SIG-M5 (cell line): ENCODE data around the gene MEGF11.

Experiments used
- DNase-seq: peaks from one replicate; lab custom pipeline; 2025; lab: John Stamatoyannopoulos, UW

The MEGF11 gene

GRCh38 chr15:66215811-66216210 lies 37.7 kb downstream of the MEGF11 start:
- DNase-seq, result no peak

DNA sequence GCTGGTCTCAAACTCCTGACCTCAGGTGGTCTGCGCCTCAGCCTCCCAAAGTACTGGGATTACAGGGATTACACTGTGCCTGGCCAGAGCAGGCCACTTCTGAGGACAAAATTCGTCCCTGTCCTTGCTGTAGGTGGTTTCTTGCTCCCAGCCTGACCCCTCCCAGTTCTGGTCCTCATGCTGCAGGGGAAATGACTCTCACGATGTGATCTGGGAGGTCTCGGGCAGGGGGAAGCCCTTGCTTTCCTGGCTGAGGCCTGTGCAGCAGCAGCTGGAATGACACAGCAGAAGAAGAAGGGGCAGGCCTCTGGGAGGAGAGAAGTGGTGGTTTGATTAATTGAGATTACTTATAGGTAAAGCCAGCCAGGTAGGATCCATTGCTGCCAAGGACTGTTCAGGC lies 39.3 kb downstream of the MEGF11 start:
- no peak for DNase-seq

DNA sequence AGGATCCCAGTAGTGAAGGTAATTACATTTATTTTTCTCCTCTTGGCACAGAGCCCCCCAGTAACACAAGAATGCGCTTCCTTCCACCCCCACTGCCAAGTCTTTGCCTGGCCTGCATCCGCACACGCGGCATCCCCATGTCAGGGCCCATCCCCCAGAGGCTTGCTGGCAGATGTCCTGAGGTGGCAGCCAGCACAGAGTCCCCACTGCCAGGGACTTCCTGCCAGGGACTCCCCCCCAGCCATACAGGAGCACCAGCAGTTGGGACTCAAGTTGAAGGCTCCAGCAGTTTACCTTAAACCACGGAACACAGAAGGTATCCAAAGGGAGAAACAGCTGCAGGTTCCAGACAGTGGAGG lies 41.0 kb downstream of the MEGF11 start:
- no peak for DNase-seq

DNA sequence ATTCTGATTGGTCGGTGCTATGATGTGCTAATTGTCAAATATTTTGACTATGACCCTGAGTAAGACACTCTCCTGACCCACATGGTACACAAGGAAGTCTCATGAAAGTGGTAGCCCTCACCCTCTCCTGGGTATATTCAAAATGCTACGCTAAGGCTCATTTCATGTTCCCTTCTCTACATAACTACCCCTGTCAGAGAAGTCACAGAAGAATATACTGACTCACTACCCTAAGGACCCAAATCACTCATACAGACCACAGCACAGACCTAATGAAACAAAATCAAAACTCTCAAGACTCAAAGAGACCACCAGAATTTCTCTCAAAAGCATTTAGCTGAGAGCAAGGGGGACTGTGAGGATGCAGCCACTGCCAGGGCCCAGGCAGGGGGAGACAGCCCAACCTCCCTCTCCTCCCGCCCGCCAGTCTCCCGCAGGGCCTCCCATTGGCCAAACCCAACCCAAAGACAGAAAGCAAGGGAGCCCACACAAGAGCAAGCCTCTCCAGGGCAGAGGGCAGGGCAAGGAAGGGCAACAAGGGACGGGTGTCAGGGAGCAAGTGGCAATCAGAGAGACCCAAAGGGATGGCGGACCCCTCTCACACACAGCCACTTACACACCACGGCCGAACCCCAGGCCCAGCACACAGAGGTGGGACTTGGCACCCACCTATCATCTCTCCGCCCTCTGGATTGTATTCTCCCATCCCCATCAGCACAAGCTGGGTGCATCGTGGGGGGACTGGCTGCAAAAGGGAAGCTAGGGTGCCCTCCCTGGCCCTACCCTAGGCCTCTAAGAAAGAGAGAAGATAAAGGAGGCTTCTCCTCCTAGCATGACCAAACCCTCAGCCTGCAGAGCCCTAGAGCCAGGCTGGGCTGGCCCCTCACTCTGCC lies 41.6 kb downstream of the MEGF11 start:
- DNase-seq, result no peak

DNA sequence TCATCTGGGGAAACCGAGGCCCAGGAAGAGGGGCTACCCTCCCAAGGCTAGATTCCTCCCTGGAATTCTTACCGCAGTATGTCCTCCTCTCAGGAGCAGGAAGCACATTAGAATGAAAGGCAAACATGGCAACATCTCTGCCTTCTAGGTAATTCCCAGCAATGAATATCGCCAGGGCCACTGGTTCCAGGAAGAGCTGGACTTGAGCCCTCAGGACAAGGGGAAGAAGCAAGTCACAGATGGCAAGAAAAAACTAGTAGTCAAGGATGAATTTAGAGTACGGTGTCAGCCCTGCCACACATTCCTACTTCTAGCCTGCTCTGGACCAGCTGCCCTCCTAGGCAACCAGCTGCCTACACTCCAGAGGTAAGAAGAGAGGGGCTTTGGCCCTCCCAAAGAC lies 42.9 kb downstream of the MEGF11 start:
- DNase-seq, result no peak

- DNase-seq, result no peak
Measured at GRCh38 chr15:66198757-66199156, 54.8 kb downstream of the MEGF11 start.

DNA sequence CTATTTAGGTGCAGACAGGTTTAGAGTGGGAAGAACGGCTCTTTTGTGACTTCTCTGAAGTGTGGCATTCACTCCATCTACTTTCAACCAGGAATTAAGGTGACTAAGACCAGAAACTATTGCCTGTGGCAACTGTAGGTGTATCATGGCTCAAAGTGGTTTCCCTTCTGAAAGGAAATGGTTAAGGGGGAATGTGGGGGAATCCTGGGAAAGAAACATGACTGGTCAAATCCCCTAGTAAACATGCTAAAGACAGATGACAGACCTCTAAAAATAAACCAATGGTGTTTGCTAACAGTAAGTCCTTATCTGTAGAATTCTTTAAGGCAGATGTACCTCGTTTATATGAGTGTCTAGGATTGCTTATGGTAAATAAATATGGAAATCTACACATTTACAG lies 56.9 kb downstream of the MEGF11 start:
- no peak for DNase-seq

GRCh38 chr15:66195621-66196230 lies 57.8 kb downstream of the MEGF11 start:
- DNase-seq, result no peak

DNA sequence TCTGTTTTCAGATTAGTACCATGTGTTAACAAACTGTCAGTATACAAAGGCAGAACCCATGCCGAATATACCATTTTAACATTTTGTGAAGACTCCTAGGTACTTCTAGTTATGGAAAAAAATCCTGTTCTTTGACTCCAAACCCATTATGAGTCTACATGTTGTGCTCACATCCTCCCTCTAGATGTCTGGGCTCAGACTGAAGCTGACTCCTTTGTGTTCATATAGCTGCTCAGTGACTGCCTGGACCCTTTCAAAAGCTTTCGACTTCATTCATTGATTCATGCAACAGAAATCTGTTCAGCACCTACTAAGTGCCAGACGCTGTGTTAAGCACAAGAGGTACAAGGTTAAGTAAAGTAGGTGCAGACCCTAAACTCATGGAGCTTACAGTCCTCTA lies 60.5 kb downstream of the MEGF11 start:
- DNase-seq, result no peak

DNA sequence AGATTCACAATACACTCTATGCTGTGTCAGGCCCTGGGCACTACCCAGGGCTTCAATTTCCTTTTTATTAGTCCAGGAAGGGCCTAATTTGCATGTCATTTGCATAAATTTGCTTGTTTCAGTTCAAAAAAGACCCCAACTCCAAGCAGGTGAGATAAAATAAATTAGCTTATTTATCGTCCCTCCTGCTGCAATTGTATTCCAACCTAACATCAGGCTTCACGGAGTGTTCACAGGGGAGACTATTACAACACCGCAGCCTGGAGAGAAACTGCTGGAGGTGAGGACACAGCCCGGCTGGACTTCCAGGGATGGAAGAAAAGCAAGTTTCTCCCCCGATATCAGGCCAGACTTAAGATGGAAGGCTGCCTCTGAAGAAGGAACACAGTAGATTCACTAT lies 62.8 kb downstream of the MEGF11 start:
- no peak for DNase-seq

DNA sequence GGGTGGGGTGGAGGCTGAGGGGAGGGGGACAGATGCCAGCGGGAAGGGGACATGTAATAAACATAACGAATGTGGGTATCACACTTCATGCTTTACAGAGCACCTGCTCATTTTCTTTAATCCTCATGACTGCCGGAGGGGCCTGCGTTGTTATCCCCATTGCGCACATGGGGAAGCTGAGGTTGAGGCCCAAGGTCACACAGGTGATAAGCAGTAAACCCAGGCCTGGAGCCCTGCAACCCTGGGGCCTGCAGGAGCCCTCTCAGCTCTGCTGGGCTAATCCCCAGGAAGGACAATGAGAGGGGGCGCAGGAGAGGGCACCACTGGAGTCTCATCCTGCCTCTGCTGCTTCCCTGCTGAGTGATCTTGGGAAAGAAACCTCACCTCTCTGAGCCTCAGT lies 64.3 kb downstream of the MEGF11 start:
- no peak for DNase-seq

DNA sequence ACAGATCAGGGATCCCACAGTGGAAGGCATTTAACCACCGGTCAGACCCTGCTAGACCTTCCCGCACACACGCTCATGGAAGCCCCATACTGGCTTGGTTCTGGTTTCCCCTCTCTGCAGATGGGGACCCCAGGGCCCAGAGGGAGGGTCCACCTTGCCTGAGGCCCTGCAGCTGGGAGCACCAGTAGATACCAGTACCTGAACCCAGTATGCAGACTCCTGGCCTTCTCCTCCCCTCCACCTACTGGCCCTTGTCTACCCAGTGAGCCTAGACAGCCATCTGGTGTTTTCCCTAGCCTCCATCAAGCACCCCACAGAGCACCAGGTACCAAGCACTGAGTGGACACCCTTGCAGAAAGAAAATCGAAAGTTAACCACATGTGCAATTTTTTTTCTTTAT lies 65.1 kb downstream of the MEGF11 start:
- DNase-seq, result no peak

- DNase-seq, result no peak
Measured at GRCh38 chr15:66187271-66187670, 66.3 kb downstream of the MEGF11 start.

DNA sequence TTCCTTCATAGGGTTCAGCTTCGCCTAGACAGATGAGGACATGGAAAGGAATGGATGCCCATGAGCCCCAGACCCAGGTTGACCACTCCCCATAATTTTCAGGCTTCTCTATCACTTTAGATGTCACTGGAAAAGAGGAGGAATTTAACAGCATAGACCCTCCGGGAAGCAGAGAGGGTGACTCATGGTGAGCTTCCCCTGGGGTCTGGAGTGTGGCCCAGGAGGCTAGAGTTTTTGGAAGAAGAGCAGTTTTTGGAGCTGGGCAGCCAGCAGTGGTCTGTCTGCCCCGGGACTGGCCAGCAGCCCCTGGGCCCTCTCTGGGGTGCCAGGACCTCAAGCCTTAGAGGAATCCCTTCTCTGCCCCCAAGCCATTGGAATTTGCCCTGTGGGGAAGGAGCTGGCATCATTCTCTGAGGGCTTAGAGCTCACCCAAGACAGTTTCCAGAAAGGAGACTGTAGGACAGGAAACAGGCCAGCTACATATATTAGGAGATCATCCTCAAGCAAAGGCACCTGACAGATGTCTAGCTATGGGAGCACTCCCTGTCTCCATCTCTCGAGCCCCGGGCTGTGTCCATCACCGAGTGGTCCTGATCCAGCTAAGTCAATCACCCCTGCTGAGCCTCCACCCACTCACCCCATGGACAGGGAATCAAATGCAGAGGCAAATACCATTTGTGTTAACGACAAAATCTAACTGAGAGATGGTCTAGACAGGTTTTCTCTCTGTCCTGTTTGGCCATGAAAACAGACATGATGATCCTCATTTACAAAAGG lies 67.3 kb downstream of the MEGF11 start:
- no peak for DNase-seq

- DNase-seq, result no peak
Measured at GRCh38 chr15:66184936-66185790, 68.4 kb downstream of the MEGF11 start.

DNA sequence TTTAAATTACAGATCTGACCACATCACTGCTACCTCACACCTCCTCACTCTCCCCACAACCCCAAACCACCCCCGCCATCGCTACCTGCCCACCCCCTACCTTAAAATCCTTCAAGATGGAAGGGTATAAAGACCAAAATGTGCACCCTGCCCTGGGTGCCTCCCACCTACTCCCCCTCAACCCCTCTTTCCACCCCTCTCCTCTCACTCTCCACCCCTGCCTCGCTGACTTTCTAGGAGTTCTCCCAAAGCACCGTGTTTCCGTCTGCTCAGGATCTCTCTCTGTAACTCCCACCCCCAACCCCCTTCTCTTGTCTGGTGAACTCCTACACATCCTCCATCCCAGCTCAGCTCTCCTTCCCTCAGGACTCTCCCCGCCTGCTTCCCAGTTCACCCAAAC lies 69.1 kb downstream of the MEGF11 start:
- no peak for DNase-seq

DNA sequence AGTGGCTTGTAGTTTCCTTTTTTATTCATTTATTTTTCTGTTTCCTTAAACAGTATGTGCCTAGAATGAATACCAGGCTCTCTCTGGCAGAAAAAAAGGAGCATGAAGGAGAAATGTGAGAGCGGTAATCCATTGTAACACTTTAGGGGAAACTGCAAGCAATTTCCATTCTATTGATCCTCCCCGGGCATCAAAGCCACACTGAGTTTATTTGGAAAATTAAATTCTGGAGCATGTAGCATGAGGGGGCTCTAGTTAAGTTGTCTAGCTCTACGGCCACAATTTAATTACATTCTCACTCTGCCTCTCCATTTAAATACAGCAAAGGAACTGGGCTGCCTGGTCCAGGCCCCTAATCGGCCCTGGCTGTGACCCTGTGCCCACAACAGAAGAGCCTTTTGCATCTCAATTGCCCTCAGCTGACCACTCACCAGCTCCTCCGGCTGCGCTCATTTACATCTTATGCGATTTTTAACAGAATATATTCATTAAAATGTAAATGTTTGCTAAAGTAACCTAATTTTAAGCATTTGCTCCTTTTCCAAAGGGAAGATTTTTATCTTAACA lies 72.9 kb downstream of the MEGF11 start:
- no peak for DNase-seq

- no peak for DNase-seq
Measured at GRCh38 chr15:66178531-66178910, 75.0 kb downstream of the MEGF11 start.

DNA sequence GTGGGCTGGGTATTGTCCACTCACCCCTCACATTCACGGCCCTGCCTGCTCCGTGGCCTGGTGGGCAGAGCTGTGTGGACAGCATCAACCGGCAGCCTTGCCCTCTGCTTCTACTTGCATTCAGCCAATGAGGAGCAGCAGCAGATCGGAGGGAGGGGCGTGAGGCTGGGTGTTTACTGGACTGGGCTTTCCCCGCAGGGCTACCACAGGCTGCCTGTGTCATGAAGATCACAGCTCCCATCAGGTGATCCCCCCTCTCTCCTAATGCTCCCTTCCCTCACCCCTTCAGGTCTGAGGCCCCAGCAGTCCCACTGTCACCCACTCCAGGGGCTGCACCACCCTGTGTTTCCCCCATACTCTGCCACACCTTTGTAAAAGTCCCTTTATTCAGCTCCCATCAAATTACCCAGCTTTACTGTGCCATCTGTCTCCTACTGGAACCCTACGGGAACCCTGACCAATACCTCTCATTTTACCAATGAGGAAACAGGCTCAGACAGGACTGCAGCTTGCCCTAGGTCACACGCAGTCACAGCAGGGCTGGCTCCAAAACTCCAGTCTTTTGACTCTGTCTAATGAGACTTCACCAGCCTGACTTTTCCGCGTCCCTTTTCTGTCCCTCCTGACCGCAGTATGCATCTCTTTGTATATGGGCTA lies 81.1 kb downstream of the MEGF11 start:
- no peak for DNase-seq

GRCh38 chr15:66171841-66172240 lies 81.7 kb downstream of the MEGF11 start:
- DNase-seq, result no peak

DNA sequence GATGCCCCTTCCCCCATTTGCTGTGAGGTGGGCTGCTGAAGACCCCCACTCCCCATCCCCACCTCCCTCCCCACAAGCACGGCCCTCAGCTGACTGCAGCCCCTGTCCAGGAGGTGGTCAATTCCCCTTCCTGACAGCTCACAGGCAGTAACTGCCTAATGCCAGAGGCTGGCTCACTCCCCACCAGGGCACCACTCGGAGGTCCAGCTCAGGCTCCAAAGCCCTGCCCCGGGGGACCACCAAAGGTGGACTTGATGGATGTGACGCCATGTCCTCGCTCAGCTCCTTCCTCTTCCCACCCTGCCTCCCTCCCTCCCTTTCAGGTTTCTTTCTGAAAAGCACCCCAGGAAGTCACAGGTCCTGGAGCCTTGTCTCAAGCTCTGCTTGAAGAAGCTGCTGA lies 82.8 kb downstream of the MEGF11 start:
- no peak for DNase-seq
